GM18505 (cell line): ENCODE data around the gene FRMPD2.

Experiments used
- ATAC-seq: cut with Tn5 transposase; IDR thresholded peaks from one replicate; pipeline ENCODE4 v1.9.1; 2021; ENCODE audit not compliant: unreplicated experiment
- POLR2A ChIP-seq: IDR thresholded peaks from 4 replicates; pipeline ENCODE4 v1.6.1; 2011; ENCODE audit warnings: borderline replicate concordance; ENCODE audit not compliant: insufficient read depth, insufficient read length; ENCODE audit errors: extremely low read depth

FRMPD2 gene, protein sequence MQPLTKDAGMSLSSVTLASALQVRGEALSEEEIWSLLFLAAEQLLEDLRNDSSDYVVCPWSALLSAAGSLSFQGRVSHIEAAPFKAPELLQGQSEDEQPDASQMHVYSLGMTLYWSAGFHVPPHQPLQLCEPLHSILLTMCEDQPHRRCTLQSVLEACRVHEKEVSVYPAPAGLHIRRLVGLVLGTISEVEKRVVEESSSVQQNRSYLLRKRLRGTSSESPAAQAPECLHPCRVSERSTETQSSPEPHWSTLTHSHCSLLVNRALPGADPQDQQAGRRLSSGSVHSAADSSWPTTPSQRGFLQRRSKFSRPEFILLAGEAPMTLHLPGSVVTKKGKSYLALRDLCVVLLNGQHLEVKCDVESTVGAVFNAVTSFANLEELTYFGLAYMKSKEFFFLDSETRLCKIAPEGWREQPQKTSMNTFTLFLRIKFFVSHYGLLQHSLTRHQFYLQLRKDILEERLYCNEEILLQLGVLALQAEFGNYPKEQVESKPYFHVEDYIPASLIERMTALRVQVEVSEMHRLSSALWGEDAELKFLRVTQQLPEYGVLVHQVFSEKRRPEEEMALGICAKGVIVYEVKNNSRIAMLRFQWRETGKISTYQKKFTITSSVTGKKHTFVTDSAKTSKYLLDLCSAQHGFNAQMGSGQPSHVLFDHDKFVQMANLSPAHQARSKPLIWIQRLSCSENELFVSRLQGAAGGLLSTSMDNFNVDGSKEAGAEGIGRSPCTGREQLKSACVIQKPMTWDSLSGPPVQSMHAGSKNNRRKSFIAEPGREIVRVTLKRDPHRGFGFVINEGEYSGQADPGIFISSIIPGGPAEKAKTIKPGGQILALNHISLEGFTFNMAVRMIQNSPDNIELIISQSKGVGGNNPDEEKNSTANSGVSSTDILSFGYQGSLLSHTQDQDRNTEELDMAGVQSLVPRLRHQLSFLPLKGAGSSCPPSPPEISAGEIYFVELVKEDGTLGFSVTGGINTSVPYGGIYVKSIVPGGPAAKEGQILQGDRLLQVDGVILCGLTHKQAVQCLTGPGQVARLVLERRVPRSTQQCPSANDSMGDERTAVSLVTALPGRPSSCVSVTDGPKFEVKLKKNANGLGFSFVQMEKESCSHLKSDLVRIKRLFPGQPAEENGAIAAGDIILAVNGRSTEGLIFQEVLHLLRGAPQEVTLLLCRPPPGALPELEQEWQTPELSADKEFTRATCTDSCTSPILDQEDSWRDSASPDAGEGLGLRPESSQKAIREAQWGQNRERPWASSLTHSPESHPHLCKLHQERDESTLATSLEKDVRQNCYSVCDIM (N-terminal part only)

DNA sequence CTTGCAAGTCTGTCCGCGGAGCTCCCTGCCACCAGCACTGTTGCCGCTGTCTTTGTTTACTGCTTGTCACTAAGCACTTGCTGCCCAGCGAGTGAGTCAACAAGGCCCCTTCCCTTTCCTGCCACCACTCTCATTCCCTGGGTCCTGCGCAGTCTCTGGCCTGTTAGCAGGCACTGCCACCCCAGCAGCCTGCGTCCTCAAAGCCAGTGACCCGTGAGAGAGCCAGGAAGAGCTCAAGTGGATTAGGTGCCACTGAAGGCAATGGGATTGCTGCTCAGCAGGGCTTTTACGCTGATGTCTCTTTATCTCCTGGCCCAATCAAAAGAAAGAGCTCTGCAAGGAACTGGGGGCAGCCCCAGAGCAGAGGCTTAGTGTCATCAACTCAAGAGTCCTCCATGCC is at the start of gene FRMPD2:
Gene FRMPD2, minus strand, starts transcription at position 61 of the 400 bp plus-strand sequence. CDS start 129 bp downstream, outside the sequence.
- no peak for TF ChIP-seq POLR2A
- ATAC-seq, result no peak

DNA sequence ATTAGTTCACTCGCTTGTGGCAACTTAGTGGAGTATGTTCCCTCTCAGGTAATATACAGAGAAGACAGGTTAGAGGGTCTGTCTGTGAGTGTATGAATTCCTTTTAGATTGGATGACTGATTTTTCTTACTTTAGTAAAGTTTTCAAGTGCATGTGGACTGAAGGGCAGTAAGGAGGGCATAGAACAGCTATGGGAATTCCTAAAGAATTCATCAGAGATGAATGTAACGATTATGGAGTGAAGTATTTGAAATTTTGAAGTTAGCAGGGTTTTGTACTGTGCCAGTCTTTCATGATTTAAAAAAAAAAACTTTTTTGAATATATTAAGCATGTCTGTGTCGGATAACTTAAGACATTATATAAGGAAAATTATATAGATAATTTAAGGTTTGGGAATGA is 47.5 kb upstream of the FRMPD2 start:
- no peak for TF ChIP-seq POLR2A
- no peak for ATAC-seq

DNA sequence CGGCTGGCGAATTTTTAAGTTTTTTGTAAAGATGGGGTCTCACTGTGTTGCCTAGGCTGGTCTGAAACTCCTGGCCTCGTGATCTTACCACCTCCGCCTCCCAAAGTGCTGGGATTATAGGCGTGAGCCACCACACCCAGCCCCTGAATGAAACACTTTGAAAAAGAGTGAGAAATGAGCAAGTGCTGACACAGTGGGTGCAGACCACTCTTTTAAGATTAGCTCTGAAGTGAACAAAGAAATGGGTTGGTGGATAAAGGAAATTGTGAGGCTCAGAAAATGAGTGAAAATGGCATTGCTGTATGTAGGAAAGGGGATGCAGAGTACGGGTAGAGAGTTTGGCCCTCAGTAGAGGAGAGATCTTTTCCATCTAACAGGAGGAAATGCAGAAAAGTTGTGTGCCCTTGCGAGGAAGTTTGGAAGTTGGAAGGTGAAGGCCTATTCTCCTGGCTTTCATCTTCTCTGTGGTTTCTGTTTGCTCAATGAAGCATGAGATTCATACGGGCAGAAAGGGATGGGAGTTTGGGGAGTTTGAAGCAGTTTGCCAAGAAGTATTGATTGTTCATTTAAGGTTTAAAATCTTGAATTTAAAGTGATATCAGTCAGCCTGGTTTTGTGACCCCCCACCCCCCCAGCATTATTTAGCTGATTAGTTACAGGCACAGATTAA is 43.0 kb upstream of the FRMPD2 start:
- no peak for TF ChIP-seq POLR2A
- ATAC-seq, result no peak

DNA sequence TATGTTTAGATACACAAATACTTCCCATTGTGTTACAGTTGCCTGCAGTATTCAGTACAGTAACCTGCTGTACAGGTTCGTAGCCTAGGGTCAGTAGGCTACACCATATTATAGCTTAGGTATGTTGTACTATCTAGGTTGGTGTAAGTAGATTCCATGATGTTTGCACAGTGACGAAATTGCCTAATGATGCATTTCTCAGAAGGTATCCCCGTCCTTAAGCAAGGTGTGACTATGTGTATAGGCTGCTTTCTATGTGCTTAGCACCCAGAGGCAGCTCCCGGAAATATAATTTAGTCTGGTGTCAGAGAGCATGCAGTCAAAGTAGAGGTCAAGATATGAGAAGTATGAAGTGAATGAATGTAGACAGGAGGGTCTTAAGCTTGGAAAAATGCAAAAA is 41.7 kb upstream of the FRMPD2 start:
- ATAC-seq, result no peak
- TF ChIP-seq POLR2A, result no peak

DNA sequence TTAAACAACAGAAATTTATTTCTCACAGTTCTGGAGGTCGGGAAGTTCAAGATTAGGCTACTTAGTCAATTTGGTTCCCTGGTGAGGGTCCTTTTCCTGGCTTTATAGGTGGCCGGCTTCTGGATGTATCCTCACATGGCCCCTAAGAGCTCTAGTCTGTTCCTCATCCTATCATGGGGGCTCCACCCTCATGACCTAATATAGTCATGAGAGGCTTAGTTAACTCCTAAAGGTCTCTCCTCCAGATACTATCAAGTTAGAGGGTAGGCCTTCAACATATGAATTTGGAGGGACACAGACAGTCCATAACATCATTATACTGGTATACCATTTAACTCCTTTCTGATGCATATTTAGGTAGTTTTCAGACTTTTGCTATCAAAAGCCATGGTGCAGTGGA is 39.6 kb upstream of the FRMPD2 start:
- TF ChIP-seq POLR2A, result no peak
- no peak for ATAC-seq

DNA sequence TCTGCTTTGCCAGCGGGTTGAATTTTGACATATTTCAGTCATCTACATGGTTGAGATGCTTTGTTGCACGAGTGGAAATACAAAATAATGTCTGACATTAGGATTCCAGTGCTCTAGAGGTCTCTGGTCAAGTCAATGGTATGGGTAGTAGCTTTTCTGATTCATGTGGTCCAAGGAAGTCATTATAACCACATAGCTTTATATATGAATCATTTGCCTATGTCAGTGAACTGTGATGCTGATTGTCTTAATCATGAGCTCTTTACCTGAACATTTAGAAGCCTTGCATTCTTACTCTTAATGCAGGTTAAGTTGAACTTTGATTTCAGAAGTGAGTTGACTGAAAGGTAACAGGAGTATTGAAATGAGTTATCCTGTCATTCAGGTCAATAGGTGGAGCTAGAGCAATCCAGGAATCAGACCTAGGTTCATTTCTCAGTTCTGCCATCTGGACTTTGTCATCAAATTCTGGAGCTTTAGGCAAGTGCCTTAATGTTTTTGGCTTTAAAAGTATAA is 35.3 kb upstream of the FRMPD2 start:
- ATAC-seq, result no peak
- no peak for TF ChIP-seq POLR2A

DNA sequence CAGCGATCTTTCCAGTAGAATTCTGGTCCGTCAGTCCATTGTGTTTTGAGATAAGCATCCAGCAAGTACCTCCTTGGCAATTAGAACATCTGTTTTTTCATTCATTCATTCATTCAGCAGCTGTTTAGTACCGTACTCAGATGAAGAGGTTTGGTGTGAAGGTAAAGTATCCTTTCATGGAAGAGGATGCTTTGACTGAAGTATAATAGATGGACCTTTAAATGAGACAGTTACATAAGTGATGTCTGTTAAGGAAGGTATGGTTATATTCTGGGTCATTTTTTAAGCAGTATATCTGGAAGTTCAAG is 33.2 kb upstream of the FRMPD2 start:
- no peak for ATAC-seq
- TF ChIP-seq POLR2A, result no peak

DNA sequence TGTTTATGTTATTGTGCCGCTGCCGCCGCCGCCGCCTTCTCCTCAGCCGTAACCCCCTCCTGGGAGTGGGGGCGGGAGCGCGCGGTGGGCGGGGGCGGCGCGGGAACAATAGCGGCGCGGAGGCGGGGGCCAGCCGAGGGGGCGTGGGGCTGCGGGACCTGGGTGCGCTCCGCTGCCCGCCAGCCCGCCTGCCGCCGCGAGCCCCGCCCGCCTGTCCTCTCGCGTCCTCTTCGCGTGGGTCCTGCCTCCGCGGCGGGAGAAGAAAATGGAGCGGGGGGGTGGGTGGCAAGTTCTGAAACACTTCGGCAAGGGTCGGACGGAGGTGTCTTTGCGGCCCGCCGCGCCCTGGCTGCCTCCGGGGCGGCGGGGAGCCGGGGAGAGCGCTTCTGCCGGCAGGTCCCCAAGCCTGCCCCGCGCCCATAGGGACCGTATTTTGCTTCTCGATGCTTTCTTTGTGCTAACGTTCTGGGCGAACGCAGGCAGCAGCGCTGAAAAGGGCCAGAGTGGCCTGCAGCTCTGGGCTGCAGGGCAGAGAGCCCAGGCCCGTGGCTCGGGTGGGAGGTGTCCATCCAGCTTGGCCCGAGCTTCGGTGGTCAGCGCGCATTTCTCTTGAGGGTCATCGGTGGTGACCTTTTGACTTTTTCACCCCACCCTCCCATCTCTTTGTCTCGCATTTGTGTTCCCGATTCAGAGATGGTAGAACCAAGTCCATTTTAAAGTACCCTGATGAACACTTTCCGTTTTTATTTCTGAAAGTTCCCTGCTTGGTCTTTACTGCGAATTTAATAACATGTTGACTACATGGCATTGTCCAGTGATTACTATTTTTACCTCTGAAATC is 32.6 kb upstream of the FRMPD2 start:
- no peak for TF ChIP-seq POLR2A
- peak; percentile 37 for ATAC-seq

DNA sequence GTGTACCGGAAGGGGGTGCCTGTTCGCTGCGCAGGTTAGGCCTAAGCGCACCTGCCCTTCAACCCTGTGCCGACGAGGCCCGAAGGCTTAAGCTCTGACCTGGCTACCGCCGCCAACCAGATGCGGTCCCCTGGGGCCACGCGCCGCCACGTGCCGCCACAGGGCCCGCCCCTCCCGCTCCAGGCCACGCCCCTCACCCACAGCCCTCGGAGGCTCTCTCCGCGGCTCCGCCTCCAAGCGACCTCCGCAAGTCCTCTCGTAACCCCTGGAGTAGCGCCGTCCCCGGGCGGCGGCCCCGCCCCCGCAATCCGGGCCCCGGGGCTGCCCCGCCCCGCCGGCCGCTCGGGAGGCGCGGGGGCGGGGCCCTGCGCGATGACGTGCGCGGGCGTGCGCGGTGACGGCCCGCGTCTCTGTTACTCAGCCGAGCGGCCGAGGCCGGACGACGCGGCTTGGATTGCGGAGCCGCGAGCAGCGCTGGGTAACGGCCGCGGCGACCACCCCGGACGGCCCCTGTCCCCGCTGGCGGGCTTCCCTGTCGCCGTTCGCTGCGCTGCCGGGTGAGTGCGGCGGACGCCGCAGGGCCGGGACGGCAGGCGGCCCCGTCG is 31.9 kb upstream of the FRMPD2 start, which contains the start of gene MAPK8:
Gene MAPK8, plus strand, starts transcription at position 413 of the 605 bp plus-strand sequence. CDS start 94,984 bp downstream, outside the sequence.
- ATAC-seq, result peak; percentile 83
- TF ChIP-seq POLR2A, result peak; percentile 89

DNA sequence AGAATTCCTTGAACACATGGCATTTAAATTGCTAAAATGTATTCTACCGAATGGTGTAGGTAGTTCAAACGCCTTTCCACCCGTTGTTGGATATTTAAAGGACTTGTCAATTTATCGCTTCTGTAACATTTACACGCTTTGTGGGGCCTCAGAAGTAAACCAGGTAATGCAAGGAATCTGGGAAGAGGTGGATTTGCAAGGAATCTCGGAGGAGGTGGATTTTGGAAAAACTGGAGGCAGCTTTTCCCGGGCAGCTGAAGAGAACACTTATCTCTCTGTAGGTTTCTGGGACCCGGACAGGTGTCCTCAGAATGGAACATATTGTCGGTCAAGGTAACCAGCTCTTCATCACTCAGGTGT is 31.4 kb upstream of the FRMPD2 start:
- no peak for ATAC-seq
- TF ChIP-seq POLR2A, result no peak

DNA sequence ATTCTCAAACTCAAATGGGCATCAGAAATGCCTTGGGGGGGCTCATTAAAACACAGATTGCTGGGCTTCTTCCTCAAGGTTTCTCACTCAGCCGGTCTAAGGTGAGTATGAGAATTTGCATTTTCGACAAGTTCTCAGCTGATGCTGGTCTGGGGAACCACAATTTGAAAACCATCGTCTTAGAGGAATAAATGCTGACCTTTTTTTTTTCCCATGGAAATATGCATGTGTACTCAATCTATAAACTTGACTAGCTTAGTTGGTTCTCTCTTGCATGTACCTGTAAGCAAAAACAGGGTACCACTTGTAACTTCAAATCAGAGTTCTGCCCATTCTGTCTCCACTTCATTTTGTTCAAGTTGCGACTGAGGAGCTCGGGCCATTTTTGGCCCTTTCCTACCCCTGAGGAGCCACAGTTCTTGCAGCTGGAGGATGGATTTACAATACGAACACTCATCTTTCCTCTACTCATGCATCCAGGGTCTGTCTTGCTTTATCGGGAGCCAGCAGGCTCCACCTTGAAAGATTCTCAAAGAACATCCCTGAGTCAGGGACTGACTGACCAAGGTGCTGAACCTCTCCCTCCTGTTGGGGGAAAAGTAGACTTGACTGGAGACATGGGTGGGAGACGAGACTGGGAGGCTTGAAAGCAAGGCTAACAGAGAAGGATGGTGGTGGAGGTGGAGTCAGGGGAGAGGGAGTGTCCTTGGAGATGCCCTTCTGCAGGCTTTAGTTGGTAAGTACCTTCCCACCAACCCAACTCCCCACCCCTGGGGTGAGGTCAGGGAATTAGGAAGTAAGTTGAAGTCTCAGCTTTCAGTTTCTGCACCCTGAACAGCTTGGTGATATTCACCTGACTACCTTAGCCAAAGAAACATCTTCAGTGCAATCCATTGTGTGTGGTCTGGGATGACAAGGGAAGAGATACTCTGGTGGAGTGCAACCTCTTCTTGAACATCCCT is 28.3 kb upstream of the FRMPD2 start:
- TF ChIP-seq POLR2A, result no peak
- ATAC-seq, result no peak

DNA sequence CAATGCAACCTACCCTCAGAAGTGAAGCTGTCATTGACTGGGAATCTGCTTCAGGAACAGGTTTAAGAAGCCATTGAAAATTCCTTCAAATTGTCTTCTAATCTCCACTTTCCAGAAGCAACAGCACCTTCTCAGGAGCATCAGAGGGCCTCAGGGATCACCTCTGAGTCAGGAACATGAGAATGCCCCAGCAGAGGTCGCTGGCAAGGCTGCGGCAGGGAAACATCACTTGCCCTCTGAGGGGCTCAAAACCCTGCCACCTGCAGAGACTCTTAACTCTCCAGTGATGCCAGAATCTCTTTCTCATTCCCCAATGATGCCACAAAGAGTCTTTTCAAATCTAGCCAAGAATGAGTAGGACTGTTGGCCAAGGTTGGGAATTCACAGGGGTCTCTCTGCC is 26.1 kb upstream of the FRMPD2 start:
- TF ChIP-seq POLR2A, result no peak
- no peak for ATAC-seq
